HepG2 (cell line): ENCODE results near the gene PSMB3. TPM values are rescaled to one million over a fixed set of nuclear protein-coding genes. Genes with fewer than 3 reads are reported as not detected.

ENCODE experiments used
- ADNP ChIP-seq: sonication (generic); formaldehyde crosslinking; IDR thresholded peaks from 2 replicates; pipeline ENCODE4 v1.4.0; 2020; ENCODE audit warnings: missing genetic modification reagents
- ASH2L ChIP-seq: fragments of 300-600, 200-600 bp; sonication (generic); IDR thresholded peaks from 2 replicates; pipeline ENCODE4 v1.7.0; 2017; ENCODE audit warnings: low read depth, mild to moderate bottlenecking, moderate library complexity, mixed read lengths, low read length; ENCODE audit not compliant: insufficient read length
- HMG20A ChIP-seq: IDR thresholded peaks from 2 replicates; pipeline ENCODE4 v1.6.1; 2016; ENCODE audit warnings: borderline replicate concordance
- HNRNPH1 ChIP-seq: fragments of 200-400 bp; formaldehyde crosslinking; optimal IDR thresholded peaks from 2 replicates; pipeline ENCODE3; 2017; ENCODE audit warnings: mild to moderate bottlenecking, low read depth, low read length
- HOXA9 ChIP-seq: sonication (generic); formaldehyde crosslinking; IDR thresholded peaks from 2 replicates; pipeline ENCODE4 v1.8.1; 2022; ENCODE audit warnings: missing genetic modification reagents, mild to moderate bottlenecking, moderate library complexity, borderline replicate concordance
- IKZF1 ChIP-seq: fragments of 450-650 bp; IDR thresholded peaks from 2 replicates; pipeline ENCODE4 v1.7.1; 2016
- MIER2 ChIP-seq: IDR thresholded peaks from 2 replicates; pipeline ENCODE4 v1.6.1; 2016; ENCODE audit warnings: missing biosample characterization, missing genetic modification reagents
- REPIN1 ChIP-seq: sonication (generic); formaldehyde crosslinking; IDR thresholded peaks from 2 replicates; pipeline ENCODE4 v1.8.0; 2022; ENCODE audit warnings: missing genetic modification reagents, low read depth, mild to moderate bottlenecking, borderline replicate concordance
- SIX1 ChIP-seq: sonication (generic); formaldehyde crosslinking; IDR thresholded peaks from 2 replicates; pipeline ENCODE4 v1.4.0; 2020; ENCODE audit warnings: missing genetic modification reagents, borderline replicate concordance
- SMC3 ChIP-seq: IDR thresholded peaks from 2 replicates; pipeline ENCODE4 v1.6.1; 2011; ENCODE audit warnings: low read length, improper control_type of control experiment
- TOPORS ChIP-seq: sonication (generic); formaldehyde crosslinking; IDR thresholded peaks from 2 replicates; pipeline ENCODE4 v1.8.0; 2023; ENCODE audit warnings: mild to moderate bottlenecking, missing genetic modification reagents
- ZNF264 ChIP-seq: sonication (generic); formaldehyde crosslinking; IDR thresholded peaks from 2 replicates; pipeline ENCODE4 v1.4.0; 2020; ENCODE audit warnings: missing genetic modification reagents
- ZNF331 ChIP-seq: sonication (generic); formaldehyde crosslinking; IDR thresholded peaks from 2 replicates; pipeline ENCODE4 v1.4.0; 2020; ENCODE audit warnings: missing genetic modification reagents
- ZNF431 ChIP-seq: sonication (generic); formaldehyde crosslinking; IDR thresholded peaks from 2 replicates; pipeline ENCODE4 v1.9.0; 2022; ENCODE audit warnings: missing genetic modification reagents, low read depth, mild to moderate bottlenecking, borderline replicate concordance
- ZNF605 ChIP-seq: sonication (generic); formaldehyde crosslinking; IDR thresholded peaks from 2 replicates; pipeline ENCODE4 v1.8.0; 2022; ENCODE audit warnings: mild to moderate bottlenecking, missing genetic modification reagents
- ZNF607 ChIP-seq: sonication (generic); formaldehyde crosslinking; IDR thresholded peaks from 2 replicates; pipeline ENCODE4 v1.5.1; 2020; ENCODE audit warnings: missing genetic modification reagents, mild to moderate bottlenecking, borderline replicate concordance
- ZNF777 ChIP-seq: sonication (generic); formaldehyde crosslinking; IDR thresholded peaks from 2 replicates; pipeline ENCODE4 v1.4.0; 2020; ENCODE audit warnings: missing genetic modification reagents
- polyA plus RNA-seq, 8 experiments: library from polyadenylated mRNA; depleted of rRNA in 3 of 8; stranded (reverse) in 7 of 8; unstranded in 1 of 8; fragments of >200 nt; fragmentation: Illumina TruSeq in 4 of 8; extraction: Trizol in 4 of 8; gene quantifications; 2 replicates each; pipeline versions ENCODE4 v1.2.1 to v1.2.3, GENCODE V29; 2011 to 2016; ENCODE audit warnings: low read depth in 4 of 8, missing spikeins in 1 of 8, mixed read lengths in 1 of 8; ENCODE audit not compliant: insufficient read depth in 1 of 8
- total RNA-seq, 5 experiments: library from RNA; depleted of rRNA; stranded (reverse); fragments of >200 nt; fragmentation: Illumina TruSeq; extraction: Trizol; gene quantifications; 2 replicates each; pipeline ENCODE4 v1.2.3, GENCODE V29; 2016; ENCODE audit warnings: low read depth in 1 of 5
- TF ChIP-seq, protein P1 (sequence below): sonication (generic); formaldehyde crosslinking; IDR thresholded peaks from 2 replicates; pipeline ENCODE4 v1.9.0; 2022; ENCODE audit warnings: low read depth, missing genetic modification reagents
- TF ChIP-seq, protein P2 (sequence below): sonication (generic); formaldehyde crosslinking; IDR thresholded peaks from 2 replicates; pipeline ENCODE4 v1.5.0; 2020; ENCODE audit warnings: mild to moderate bottlenecking, low read depth, missing genetic modification reagents, borderline replicate concordance
- TF ChIP-seq, protein P3 (sequence below): sonication (generic); formaldehyde crosslinking; IDR thresholded peaks from 2 replicates; pipeline ENCODE4 v1.4.0; 2020; ENCODE audit warnings: missing genetic modification reagents, low read depth, mild to moderate bottlenecking, borderline replicate concordance
- TF ChIP-seq, protein P4 (sequence below): sonication (generic); formaldehyde crosslinking; IDR thresholded peaks from 2 replicates; pipeline ENCODE4 v1.5.1; 2020; ENCODE audit warnings: mild to moderate bottlenecking, missing genetic modification reagents, borderline replicate concordance

The PSMB3 gene
- total and polyA plus RNA-seq, 2 of the 13 experiments (the other 11 are each of a cell fraction or from before 2014, with no cell fraction given) = 366 to 517 TPM

DNA sequence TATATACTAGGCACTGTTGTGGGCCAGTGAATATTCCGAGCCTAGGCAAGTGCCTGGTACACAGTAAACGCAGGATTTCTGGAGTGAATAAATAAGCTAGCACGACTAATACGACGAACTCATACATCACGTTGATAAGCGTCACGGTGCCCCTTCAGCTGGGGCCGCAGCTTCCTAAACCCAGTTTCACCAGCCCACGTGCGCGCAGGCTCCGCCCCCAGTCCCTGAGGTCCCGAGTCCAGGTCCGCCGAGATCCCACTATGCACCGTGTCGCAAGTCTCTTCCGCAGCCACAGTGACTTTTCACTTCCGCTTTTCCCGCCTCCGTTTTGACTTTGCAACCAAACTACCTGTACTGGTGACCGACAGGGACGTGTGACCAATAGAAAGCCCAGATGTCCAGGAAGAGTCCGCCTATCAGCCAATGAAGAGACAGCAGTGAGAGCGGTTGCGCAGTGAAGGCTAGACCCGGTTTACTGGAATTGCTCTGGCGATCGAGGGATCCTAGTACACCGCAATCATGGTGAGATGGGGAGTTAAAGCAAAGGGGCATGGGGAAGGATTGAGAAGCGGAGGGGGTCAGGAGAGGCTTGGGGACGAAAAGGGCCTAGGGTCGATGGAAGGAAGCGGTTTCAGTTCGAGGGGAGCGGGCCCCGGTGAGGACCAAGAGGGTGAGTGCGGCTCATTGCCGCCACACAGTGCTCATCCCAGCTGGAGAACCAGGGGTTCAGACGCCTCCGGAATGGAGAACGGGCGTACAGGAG, at the start of gene PSMB3 (continued):
- TF ChIP-seq ZNF605 (CRISPR knock-in tag) (peak; percentile 6; the same call in 1 of the 2 replicates), TOPORS (CRISPR knock-in tag) (peak; percentile 39; the same call in 1 of the 2 replicates), ZNF331 (peak; percentile 77), MIER2 (peak; percentile 42; the same call in 1 of the 2 replicates), ZNF431 (no peak), ADNP (CRISPR knock-in tag) (no peak), ZNF777 (CRISPR knock-in tag) (no peak), ASH2L (peak; percentile 97), HNRNPH1 (no peak), SIX1 (no peak), SMC3 (peak; percentile 4; the same call in 1 of the 2 replicates), HMG20A (no peak), ZNF607 (CRISPR knock-in tag) (peak; percentile 71; the same call in 1 of the 2 replicates), REPIN1 (peak; percentile 86; the same call in 1 of the 2 replicates), ZNF264 (CRISPR knock-in tag) (no peak), IKZF1 (no peak), HOXA9 (CRISPR knock-in tag) (peak; percentile 15; the same call in 1 of the 2 replicates)
- TF ChIP-seq, protein P1, sequence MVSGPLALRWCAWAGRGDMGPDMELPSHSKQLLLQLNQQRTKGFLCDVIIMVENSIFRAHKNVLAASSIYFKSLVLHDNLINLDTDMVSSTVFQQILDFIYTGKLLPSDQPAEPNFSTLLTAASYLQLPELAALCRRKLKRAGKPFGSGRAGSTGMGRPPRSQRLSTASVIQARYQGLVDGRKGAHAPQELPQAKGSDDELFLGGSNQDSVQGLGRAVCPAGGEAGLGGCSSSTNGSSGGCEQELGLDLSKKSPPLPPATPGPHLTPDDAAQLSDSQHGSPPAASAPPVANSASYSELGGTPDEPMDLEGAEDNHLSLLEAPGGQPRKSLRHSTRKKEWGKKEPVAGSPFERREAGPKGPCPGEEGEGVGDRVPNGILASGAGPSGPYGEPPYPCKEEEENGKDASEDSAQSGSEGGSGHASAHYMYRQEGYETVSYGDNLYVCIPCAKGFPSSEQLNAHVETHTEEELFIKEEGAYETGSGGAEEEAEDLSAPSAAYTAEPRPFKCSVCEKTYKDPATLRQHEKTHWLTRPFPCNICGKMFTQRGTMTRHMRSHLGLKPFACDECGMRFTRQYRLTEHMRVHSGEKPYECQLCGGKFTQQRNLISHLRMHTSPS (CRISPR knock-in tag) = no peak
- TF ChIP-seq, protein P2, sequence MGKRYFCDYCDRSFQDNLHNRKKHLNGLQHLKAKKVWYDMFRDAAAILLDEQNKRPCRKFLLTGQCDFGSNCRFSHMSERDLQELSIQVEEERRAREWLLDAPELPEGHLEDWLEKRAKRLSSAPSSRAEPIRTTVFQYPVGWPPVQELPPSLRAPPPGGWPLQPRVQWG (CRISPR knock-in tag) = no peak
- TF ChIP-seq, protein P3, sequence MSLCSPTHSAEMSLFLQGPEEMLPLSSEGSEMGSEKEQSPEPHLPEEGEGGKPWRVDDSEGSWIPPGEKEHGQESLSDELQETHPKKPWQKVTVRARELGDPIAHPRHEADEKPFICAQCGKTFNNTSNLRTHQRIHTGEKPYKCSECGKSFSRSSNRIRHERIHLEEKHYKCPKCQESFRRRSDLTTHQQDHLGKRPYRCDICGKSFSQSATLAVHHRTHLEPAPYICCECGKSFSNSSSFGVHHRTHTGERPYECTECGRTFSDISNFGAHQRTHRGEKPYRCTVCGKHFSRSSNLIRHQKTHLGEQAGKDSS (CRISPR knock-in tag) = peak; percentile 98; the same call in 1 of the 2 replicates
- TF ChIP-seq, protein P4, sequence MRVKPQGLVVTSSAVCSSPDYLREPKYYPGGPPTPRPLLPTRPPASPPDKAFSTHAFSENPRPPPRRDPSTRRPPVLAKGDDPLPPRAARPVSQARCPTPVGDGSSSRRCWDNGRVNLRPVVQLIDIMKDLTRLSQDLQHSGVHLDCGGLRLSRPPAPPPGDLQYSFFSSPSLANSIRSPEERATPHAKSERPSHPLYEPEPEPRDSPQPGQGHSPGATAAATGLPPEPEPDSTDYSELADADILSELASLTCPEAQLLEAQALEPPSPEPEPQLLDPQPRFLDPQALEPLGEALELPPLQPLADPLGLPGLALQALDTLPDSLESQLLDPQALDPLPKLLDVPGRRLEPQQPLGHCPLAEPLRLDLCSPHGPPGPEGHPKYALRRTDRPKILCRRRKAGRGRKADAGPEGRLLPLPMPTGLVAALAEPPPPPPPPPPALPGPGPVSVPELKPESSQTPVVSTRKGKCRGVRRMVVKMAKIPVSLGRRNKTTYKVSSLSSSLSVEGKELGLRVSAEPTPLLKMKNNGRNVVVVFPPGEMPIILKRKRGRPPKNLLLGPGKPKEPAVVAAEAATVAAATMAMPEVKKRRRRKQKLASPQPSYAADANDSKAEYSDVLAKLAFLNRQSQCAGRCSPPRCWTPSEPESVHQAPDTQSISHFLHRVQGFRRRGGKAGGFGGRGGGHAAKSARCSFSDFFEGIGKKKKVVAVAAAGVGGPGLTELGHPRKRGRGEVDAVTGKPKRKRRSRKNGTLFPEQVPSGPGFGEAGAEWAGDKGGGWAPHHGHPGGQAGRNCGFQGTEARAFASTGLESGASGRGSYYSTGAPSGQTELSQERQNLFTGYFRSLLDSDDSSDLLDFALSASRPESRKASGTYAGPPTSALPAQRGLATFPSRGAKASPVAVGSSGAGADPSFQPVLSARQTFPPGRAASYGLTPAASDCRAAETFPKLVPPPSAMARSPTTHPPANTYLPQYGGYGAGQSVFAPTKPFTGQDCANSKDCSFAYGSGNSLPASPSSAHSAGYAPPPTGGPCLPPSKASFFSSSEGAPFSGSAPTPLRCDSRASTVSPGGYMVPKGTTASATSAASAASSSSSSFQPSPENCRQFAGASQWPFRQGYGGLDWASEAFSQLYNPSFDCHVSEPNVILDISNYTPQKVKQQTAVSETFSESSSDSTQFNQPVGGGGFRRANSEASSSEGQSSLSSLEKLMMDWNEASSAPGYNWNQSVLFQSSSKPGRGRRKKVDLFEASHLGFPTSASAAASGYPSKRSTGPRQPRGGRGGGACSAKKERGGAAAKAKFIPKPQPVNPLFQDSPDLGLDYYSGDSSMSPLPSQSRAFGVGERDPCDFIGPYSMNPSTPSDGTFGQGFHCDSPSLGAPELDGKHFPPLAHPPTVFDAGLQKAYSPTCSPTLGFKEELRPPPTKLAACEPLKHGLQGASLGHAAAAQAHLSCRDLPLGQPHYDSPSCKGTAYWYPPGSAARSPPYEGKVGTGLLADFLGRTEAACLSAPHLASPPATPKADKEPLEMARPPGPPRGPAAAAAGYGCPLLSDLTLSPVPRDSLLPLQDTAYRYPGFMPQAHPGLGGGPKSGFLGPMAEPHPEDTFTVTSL (CRISPR knock-in tag) = no peak
